CD4-positive, alpha-beta T cell treated with Interleukin-17A for 4 hours (primary cell): ENCODE results near the gene EGFL7.
"Not testable (repeated sequence)": the region's sequence is repeated elsewhere in the genome, so short reads cannot be mapped to it uniquely, and the experiment has no call there.

Experiments
- DNase-seq: peaks from one replicate; pipeline ENCODE4 v3.0.0-alpha.2; 2020; ENCODE audit warnings: mixed read lengths

Gene EGFL7

DNA sequence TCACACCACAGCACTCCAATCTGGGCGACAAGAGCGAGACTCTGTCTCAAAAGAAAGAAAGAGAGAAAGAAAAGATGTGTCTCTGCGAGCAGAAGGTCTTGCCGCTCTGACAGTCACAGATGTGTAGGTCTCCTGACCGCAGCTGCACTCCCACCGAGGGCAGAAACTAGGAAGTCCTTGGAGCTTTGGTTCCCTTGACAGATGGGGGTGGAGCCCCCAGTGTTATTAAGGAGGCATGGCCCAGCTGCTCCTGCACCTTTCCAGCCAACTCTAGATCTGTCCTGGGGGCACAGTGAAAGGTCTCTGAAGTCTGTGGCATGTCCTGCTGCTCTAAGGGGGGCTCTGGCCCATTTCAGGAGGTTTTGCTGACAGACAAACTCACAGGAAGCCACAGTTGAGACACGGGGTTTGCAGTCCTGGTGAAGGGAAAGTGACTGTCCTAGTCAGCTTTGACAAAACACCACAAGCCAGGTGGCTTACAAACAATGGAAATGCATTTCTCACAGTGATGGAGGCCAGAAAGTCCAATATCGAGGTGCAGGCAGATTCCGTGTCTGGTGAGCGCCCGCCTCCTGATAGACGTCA, 40.7 kb downstream of the EGFL7 start:
- no peak for DNase-seq

DNA sequence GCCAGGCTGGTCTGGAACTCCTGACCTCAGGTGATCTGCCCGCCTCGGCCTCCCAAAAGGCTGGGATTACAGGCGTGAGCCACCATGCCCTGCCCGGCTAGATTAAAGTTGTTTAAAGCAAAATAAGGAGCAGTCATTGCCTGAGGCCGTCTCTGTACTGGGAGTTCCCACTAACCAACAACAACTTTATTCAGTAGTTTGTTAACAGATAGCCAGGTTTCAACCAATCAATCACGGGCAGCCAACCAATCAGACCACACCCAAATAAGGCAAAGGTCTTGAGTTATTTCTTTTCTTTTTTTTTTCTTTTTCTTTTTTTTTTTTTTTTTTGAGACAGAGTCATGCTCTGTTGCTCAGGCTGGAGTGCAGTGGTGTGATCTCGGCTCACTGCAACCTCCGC, 42.0 kb downstream of the EGFL7 start:
- DNase-seq, result not testable (repeated sequence)

DNA sequence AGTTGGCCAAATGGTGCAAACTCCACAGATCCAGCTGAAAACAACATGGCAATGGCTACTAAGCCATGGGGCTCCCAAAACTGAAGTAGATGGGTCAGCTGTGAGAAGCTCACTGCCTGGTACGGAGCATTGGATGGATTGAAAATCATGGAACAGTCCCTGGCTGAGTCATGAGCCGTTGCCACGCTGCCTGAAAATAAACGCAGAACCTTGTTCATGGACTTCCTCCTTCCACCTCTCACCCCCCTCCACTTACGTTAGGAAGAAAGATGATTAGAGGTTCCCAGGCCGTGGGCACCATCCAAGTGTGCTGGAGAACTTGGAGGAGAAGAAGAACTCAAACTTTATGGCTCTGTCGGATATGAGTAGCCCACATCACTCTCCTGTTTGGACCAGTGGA, 42.8 kb downstream of the EGFL7 start:
- DNase-seq, result no peak

DNA sequence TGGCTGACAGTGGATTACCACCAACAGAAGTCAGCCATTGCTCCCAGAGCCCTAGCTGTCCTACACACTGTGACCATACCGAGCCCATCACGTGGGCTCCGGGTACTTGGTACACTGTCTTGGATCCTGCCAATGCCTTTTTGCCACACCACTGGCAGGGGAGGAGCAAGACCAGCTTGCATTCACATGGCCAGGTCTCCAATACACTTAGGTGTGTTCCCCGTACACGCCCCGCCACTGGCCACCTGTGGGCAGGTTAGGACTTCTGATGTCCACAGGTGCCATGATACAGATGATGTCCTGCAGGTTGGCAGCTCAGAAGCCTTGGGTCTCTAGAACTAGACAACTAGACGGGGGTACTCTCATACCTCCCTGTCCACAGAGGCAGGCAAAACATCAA, 44.3 kb downstream of the EGFL7 start:
- no peak for DNase-seq

DNA sequence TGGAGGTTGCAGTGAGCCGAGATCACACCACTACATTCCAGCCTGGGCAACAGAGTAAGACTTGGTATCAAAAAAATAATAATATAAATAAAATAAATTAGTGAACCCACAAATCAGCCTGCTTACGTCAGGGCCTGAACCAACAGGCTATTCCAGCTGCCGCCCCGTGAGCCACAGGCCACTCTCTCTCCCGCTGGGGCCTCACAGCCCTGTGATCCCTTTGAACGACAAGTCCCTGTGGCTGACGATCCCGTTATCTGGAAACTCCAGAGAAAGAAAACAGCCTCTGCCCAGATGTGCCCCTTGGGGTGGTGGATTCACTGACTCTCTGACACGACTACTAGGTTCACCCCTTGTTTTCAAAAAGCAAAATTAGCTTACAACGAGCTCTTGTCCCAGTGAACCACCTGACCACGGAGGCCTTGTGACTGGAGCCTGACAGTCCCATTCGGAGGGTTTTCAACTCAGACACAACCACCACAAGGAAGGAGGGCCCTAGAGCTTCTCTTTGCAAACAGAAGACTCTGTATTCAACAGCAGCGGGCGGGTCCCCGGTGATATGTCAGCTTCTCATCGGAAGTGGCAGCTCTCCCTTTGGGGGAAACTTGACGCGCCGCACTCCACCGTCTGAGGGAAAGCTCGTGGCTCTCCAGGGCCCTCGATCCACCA, 45.3 kb downstream of the EGFL7 start:
- no peak for DNase-seq

DNA sequence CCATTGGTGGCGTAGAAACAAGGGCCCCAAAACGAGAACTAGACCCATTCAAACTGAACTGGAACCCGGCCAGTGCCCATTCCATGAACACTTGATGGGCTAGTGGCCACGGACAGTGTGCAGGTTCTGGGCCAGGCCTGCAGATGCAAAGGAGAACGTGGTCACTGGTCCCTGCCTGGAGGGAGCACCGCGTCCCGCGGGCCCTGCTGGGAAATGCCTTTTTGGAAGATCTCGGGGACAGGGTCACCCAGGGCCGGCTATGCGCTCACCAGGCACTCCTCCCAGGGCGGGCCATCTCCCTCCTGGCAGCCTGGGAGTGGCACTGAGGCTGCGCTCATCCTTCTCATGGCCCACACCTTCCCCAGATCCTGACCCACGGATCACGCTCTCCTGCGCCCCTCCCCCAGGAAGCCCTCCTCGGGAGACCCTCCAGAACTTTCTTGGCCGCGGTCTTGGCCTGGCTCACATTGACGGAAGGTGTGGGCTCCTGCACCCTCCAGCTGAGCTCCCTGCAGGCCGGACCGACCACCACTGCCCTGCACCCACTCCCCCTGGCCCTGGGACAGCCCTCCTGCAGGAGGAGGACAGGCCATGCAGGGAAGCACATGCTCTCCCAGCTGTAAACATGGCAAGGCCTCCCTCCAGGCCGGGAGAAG, 46.9 kb downstream of the EGFL7 start:
- no peak for DNase-seq

DNA sequence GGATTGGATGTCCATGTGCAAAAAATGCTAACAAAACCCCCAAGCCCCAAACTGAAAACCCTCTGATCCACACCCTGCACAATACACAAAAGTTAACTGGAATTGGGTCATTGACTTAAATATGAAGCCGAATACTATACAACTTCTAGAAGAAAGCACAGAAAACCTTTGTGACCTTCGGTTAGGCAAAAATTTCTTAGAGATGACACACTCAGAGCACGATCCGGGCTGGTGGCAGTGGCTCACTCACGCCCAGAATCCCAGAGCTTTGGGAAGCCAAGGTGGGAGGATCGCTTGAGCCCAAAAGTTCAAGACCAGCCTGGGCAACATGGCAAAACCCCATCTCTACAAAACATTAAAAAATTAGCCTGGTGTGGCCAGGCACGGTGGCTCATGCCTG, 47.8 kb downstream of the EGFL7 start:
- DNase-seq, result no peak

DNA sequence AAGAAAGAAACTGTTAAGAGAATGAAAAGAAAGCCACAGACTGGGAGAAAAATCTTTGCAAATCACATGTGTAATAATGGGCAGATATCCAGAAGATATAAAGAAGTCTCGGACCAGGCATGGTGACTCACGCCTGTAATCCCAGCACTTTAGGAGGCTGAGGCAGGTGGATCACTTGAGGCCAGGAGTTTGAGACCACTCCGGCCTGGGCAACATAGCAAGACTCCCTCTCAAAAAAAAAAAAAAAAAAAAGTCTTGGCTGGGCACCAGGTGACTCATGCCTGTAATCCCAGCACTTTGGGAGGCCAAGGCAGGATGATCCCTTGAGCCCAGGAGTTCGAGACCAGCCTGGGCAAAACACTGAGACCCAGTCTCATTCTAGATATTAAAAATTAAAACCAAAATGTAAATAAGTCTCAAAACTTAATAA, 48.5 kb downstream of the EGFL7 start:
- DNase-seq, result not testable (repeated sequence)

DNA sequence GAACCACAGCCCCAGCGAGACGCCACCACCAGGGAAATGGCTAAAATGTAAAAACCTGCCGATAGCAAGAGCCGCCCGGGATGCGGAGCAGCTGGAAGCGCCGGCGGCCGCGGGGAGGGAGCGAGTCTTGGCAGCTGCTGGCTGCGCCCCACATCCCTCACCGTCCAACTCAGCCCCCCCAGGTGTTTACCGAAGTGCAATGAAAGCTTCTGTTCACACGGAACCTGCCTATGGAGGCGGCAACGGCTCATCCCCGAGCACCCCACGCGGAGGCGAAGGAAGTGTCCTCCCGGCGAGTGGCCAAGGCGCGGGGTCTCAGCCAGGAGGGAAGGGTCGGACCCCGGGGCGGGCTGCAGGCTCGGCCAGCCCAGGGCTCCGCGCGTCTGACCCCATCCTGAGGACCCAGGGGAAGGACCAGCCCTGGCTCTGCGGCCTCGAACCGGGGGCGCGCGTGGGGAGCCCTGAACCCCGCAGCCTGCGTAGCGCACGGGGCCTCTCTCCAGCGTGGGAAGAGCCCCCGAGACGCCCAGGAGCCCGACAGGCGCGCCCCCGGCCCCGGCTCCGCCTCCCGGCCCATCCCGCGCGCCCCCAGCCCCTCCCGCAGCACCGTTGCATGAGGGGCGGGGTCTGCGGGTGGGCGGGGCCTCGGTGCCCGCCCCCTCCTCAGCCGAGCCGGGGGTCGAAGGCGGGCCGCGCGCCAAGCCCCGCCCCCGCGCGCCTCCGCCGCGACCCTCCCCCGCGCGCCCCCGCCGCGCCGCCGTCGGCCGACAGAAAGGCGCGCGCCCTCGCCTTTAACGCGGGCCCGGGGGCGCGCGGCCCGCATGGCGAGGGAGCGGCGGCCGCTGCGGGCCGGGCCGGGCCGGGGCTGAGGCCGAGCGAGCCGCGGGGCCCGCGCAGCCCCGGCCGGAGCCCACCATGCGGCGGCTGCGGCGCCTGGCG, 49.3 kb downstream of the EGFL7 start, which contains the start of gene DIPK1B:
DIPK1B (plus strand) TSS at position 822 of the 939 bp plus-strand sequence; CDS start at position 916, 94 bp downstream.
- peak; percentile 38 for DNase-seq

DNA sequence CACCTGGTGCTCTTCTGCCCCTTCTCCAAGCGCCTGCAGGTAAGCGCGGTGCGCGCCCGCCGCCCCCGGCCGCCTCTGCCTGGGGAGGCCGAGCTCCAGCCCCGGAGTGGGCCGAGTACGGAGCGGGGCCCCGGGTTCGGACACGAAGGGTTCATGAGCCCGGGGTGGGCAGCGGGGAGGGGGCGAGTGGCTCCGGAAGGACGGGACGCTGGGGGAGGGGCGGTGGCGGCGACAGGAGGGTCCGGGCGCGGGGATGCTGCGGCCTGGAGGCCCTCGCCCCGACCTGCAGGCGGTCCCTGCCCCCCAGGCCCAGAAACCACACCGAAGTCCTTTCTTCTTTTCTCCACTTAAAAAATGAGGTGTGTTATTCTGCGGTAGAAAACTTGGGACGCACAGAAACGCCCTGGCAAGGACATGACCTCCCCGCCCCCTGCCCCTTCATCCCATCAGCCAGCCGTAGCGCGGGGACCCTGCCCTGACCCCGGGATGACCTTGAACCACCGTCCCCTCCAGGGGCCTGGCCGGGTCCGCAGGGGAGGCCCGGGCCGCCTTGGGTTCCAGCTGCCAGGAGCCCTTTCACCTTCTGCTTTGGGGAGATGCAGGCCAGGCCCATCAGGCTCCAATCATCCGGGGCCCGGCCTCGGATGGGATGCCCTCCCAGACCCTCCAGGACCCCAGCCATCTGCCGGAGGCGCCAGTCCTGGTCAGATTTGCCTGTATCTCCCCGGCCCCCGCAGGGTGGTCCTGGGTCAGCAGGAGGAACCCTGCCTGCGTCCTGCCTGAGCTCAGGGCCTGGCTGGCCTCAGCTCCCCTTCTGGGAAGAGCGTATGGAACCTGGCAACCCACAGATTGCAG, 50.2 kb downstream of the EGFL7 start:
- no peak for DNase-seq

DNA sequence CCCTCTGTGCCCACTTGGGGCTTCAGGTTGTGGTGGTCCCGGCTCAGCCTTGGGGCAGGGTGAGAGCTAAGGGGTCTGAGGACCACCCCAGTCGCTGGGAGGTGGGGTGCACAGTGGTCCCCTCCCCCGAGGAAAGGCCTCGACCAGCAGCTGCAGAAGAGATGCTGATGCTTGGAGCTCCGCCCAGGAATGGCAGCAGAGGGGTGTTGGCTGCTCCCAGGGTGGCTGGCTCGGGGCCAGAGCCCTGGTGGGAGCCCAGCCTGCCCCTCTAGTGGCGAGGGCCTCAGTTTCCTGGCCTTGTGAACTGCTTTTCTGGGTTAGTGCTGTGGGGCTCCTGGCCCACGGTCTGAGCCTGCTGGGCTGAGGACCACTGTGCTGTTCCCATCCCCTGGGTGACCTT, 50.8 kb downstream of the EGFL7 start:
- no peak for DNase-seq

DNA sequence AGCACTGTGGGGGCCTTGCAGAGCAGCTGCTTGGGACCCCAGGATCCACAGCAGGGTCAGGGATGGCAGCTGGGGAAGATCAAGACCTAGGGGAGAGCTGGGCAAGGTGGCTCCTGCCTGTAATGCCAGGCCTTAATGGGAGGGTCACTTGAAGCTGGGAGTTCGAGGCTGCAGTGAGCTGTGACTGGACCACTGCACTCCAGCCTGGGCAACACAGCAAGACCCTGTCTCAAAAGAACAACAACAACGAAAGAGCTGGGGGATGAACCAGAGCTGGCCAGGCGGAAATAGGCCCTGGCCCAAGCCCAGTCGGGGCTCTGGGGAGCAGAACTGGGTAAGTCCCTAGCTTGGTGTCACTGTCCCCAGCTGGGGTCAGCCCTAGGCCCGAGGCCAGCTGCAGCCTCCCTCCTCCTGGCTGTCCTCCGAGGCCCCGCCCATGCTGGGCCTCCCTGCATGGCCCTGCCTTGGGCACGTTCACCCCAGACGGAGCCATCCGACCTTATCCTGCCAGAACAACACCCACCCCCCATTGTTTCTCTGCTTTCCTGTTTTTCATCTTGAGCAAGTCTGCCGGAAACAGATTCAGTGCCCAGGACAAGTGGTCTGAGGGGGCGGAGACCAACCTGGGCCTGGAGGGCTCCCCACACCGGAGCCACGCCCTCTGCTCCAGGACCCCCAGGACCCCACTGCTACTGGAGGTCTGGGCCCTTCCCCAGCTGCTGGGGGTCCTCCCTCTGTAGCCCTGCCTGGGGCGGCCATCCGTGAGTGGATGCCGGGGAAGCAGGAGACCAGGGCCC, 51.6 kb downstream of the EGFL7 start:
- no peak for DNase-seq

DNA sequence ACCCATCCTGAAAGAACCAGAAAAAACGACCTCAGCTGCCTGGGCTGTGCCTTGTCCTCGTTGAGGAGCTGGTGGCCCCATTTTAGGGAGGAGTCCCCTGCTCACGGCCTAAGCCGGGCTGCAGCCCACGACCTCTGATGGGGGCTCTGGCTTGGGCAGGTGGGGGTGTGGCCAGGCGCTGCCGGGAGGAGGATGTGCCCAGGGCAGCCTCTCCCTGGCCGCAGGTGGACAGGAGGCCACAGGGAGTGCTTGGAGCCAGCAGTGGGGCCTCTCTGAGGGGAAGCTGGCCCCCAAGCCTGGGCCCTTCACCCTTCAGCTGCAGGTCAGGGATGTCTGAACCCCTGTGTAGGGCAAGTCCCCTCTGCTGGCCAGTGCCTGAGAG, 52.2 kb downstream of the EGFL7 start:
- no peak for DNase-seq

DNA sequence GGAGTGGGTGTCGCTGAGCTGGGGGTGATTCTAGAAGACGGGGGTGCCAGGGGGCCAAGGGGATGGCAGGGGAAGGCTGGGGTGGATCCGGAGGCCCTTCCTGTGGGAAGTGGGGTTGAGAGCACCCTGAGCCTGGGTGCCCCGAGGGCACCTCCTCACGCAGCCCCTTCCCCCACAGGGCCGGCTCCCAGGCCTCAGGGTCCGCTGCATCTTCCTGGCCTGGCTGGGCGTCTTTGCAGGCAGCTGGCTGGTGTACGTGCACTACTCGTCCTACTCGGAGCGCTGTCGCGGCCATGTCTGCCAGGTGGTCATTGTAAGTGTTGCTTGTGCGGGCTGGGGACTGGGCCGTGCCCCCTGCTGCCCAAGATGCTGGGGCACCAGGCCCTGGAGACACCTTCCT, 54.7 kb downstream of the EGFL7 start:
- DNase-seq, result no peak

DNA sequence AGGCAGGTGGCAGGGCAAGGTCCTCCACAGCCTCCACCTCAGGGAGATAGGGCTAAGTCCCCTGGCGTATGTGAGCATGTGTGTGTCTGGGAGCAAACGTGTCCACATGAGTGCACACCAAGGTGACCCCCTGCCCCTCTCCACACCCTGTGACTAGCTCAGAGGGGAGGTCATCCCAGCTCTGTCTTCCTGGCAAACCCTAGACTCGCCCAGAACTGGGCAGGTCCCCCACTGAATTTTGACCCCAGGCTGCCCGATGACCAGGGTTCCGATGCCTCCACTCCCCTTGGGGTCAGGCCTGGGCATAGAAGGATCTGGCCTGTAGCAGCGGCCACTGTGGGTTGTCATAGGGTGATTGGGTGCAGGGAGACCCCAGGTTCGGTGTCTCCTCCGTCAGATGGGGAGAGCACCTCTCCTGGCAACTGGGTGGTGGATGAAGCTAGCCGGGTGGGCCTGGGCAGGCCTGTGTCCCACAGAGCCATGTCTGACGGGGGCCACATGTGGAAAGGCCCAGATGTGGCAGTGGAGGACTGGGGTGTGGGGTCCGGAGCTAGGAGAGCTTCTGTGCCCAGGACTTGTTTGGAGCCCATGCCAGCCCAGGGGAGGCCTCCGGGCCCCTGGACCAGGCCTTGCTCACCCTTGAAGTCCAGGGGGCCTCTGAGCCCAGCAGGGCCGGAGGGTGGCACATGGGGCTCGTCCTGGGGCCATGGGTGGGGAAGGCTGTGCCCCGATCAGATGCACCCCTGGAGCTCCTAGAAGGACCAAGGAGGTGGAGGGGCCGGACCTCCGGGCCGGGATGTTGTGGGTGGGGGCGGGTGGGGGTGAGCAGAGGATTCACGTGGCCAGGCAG, 55.9 kb downstream of the EGFL7 start:
- DNase-seq, result no peak

DNA sequence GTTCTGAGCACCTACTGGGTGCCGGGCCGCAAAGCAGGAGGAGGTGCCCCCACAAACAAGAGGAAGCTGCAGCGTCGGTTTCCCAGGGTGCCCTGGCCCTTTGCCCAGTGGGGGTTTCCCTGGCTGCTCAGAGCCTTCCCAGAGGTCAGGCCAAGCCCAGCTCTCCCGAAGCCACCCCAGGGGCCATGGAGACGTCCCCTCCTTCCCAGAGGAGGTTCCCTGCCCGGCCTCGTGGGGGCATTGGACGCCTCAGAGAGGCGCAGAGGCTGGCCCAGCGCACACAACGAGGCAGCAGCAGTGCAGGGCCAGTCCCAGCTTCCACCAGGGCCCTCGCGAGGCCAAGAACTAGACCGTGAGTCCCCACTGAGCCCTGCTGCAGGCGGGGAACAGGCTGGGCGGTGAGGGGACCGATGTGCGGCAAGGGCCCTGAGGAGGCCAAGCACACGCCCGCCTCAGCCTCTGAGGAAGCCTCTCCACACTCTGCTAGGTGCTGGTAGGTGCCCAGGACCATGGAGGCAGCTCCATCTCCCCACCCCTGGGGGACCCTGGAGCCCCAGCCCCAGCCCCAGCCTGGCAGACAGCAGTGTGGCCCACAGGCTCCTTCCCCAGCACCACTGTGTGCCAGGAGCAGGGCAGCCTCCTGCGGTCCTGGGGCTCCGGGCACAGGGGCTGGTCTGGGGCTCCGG, 56.6 kb downstream of the EGFL7 start:
- peak; percentile 13 for DNase-seq

DNA sequence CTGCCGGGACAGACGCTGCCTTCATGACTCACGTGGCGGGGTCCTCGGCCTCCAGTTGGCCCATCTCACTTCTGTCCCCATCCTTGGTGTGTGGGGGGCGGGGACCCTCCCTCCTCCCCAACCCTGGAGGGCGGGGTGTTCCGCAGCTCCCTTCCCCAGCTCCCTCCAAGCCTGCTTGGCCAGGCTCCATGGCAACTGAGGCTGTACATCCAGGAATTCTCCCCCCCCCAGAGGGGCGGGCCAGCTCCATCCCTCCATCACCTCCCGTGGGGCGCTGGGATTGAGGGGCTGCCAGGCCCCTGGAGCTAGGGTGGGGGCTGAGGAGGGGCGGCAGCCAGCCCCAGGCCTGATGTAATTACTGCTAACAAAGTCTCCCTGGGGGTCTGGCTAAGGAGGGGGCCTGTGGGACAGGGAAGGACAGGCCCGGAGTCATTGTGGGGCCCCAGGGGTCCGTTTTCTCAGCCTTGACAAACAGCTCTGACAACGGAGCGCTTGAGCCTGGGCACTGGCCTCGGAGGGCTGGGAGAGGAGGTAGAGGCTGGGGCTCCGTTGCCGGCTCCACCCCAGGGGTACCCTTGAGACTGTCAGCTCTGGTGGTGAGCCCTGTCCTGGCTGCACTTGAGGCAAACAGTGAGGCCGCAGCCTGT, 57.7 kb downstream of the EGFL7 start:
- DNase-seq, result no peak

DNA sequence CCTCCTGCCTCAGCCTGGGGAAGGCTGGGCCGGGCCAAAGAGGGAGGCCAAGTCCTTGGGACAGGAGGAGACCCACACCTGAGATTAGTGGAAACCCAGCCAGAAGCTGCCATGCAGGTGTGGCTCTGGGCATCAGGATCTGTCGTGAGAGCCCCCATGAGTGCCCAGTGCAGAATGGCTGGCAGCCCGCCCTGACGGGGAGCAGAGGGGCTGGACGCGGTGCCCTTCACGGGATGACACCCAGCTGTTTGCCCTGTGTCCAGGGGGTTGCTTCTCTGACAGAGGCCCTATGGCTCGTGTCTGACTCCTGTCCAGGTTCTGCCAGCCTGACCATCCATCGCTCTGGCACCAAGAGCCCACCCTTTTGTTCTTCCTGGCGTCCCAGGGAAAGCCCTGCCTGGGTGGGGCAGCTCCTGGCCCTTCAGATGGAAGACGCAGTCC, 58.2 kb downstream of the EGFL7 start:
- no peak for DNase-seq
